CD14-positive monocyte (primary cell): ENCODE measurements around the gene GSTM3. TPM values are rescaled to one million over a fixed set of nuclear protein-coding genes. Genes with fewer than 3 reads are reported as not detected.

Experiments
- DNase-seq, 3 donors: peaks; one replicate each; pipeline ENCODE4 v3.0.0-alpha.2; 2011 to 2022
- H2AFZ ChIP-seq: 2 replicates; pipeline ENCODE4 v1.6.0; 2012; ENCODE audit warnings: mild to moderate bottlenecking, low read depth, low read length, inconsistent platforms; ENCODE audit not compliant: insufficient read depth, poor library complexity, severe bottlenecking
- H3K27ac ChIP-seq, 2 donors: 1 replicate in 1 of 2; 2 replicates in 1 of 2; pipeline ENCODE4 v1.5.1; 2012 to 2013; ENCODE audit warnings: low read length in 2 of 2, control low read depth in 1 of 2, inconsistent platforms in 1 of 2, low read depth in 1 of 2, mild to moderate bottlenecking in 1 of 2
- H3K27me3 ChIP-seq, 2 donors: one replicate each; pipeline versions ENCODE4 v1.6.0 to v1.6.1; 2011 to 2013; ENCODE audit warnings: low read length in 2 of 2; ENCODE audit not compliant: control insufficient read depth in 2 of 2, insufficient read depth in 2 of 2
- H3K36me3 ChIP-seq, 2 donors: replicated peaks in 1 of 2; 1 replicate in 1 of 2; 2 replicates in 1 of 2; pipeline versions ENCODE4 v1.5.1 to v1.6.1; 2012 to 2013; ENCODE audit warnings: low read length in 2 of 2, control low read depth in 1 of 2, inconsistent platforms in 1 of 2, mild to moderate bottlenecking in 1 of 2; ENCODE audit not compliant: insufficient read depth in 2 of 2, control insufficient read depth in 1 of 2
- H3K4me1 ChIP-seq, 2 donors: 1 replicate in 1 of 2; 2 replicates in 1 of 2; pipeline versions ENCODE4 v1.5.1 to v1.6.1; 2012 to 2013; ENCODE audit warnings: low read length in 2 of 2, control low read depth in 1 of 2, inconsistent platforms in 1 of 2, mild to moderate bottlenecking in 1 of 2, moderate library complexity in 1 of 2; ENCODE audit not compliant: insufficient read depth in 2 of 2, control insufficient read depth in 1 of 2
- H3K4me2 ChIP-seq: replicated peaks from 2 replicates; pipeline ENCODE3; 2012; ENCODE audit warnings: low read length, moderate library complexity, mild to moderate bottlenecking; ENCODE audit not compliant: poor library complexity, severe bottlenecking; ENCODE audit errors: extremely low read depth
- H3K4me3 ChIP-seq, 3 experiments: fragments of 200-600 bp in 1 of 3; sonication (generic) in 1 of 3; replicated peaks in 1 of 3; 1 replicate in 2 of 3; 2 replicates in 1 of 3; pipeline ENCODE4 v1.5.1; 2011 to 2013; ENCODE audit warnings: low read length in 3 of 3, mild to moderate bottlenecking in 3 of 3, control low read depth in 2 of 3, low read depth in 2 of 3, inconsistent platforms in 1 of 3, moderate library complexity in 1 of 3
- H3K79me2 ChIP-seq: 2 replicates; pipeline ENCODE4 v1.6.0; 2012; ENCODE audit warnings: mild to moderate bottlenecking, control low read depth, inconsistent platforms, low read length, moderate library complexity; ENCODE audit not compliant: insufficient read depth
- H3K9ac ChIP-seq: 2 replicates; pipeline ENCODE4 v1.6.0; 2017; ENCODE audit warnings: low read length, mild to moderate bottlenecking; ENCODE audit not compliant: insufficient read depth, poor library complexity, severe bottlenecking
- H3K9me3 ChIP-seq, 2 donors: replicated peaks in 1 of 2; 1 replicate in 1 of 2; 2 replicates in 1 of 2; pipeline versions ENCODE4 v1.5.1 to v1.6.1; 2012 to 2013; ENCODE audit warnings: low read length in 2 of 2, control low read depth in 1 of 2; ENCODE audit not compliant: control insufficient read depth in 1 of 2, insufficient read depth in 1 of 2
- H4K20me1 ChIP-seq: 2 replicates; pipeline ENCODE4 v1.6.0; 2012; ENCODE audit warnings: mild to moderate bottlenecking, low read length, control low read depth, moderate library complexity; ENCODE audit not compliant: insufficient read depth
- H3K27ac Mint-ChIP-seq, 7 donors: one replicate each; pipeline ENCODE4 v1.8.0; 2020; ENCODE audit warnings: mild to moderate bottlenecking in 7 of 7, mixed read lengths in 7 of 7, moderate library complexity in 6 of 7, inconsistent platforms in 2 of 7
- H3K27me3 Mint-ChIP-seq, 3 donors: one replicate each; pipeline ENCODE4 v1.8.0; 2021 to 2022; ENCODE audit warnings: low read depth in 3 of 3, mild to moderate bottlenecking in 3 of 3, mixed read lengths in 3 of 3, moderate library complexity in 3 of 3, inconsistent platforms in 1 of 3
- H3K36me3 Mint-ChIP-seq, 2 donors: one replicate each; pipeline ENCODE4 v1.8.0; 2020; ENCODE audit warnings: mixed read lengths in 2 of 2, inconsistent platforms in 1 of 2, mild to moderate bottlenecking in 1 of 2
- H3K4me1 Mint-ChIP-seq: one replicate; pipeline ENCODE4 v1.8.0; 2020; ENCODE audit warnings: mild to moderate bottlenecking, mixed read lengths
- H3K4me3 Mint-ChIP-seq, 2 donors: one replicate each; pipeline ENCODE4 v1.8.0; 2020; ENCODE audit warnings: mild to moderate bottlenecking in 2 of 2, mixed read lengths in 2 of 2, moderate library complexity in 1 of 2
- H3K9me3 Mint-ChIP-seq, 7 donors: one replicate each; pipeline ENCODE4 v1.8.0; 2020 to 2022; ENCODE audit warnings: mixed read lengths in 7 of 7, mild to moderate bottlenecking in 6 of 7, moderate library complexity in 6 of 7, inconsistent platforms in 2 of 7
- WGBS: methylation state at CpG from one replicate; pipeline ENCODE4 v1.1.5; 2013; ENCODE audit warnings: missing lambda C conversion rate; ENCODE audit not compliant: insufficient coverage; 5-methylcytosine and 5-hydroxymethylcytosine counted together
- intact Hi-C, 2 donors: fragments of 100-400 bp; cut with micrococcal nuclease; formaldehyde crosslinking; loops; one replicate each; pipeline versions ENCODE4 v1.15.0 to v1.15.1; 2023
- polyA plus RNA-seq, 3 donors: library from polyadenylated mRNA; depleted of rRNA in 1 of 3; unstranded in 2 of 3; stranded (reverse) in 1 of 3; fragments of 300-500 nt in 2 of 3; fragments of >200 nt in 1 of 3; fragmentation: Illumina TruSeq in 2 of 3; gene quantifications; 1 replicate in 2 of 3; 2 replicates in 1 of 3; pipeline ENCODE4 v1.2.3, GENCODE V29; 2012 to 2021
- TF ChIP-seq, protein P1 (sequence below): fragments of 200-600 bp; IDR thresholded peaks from one replicate; pipeline ENCODE4 v1.8.0; 2022; ENCODE audit warnings: antibody characterized with exemption, mild to moderate bottlenecking

GSTM3 gene
- polyA plus RNA-seq, 3 donors = 0.69 to 3.2 (median 2.8) TPM

DNA sequence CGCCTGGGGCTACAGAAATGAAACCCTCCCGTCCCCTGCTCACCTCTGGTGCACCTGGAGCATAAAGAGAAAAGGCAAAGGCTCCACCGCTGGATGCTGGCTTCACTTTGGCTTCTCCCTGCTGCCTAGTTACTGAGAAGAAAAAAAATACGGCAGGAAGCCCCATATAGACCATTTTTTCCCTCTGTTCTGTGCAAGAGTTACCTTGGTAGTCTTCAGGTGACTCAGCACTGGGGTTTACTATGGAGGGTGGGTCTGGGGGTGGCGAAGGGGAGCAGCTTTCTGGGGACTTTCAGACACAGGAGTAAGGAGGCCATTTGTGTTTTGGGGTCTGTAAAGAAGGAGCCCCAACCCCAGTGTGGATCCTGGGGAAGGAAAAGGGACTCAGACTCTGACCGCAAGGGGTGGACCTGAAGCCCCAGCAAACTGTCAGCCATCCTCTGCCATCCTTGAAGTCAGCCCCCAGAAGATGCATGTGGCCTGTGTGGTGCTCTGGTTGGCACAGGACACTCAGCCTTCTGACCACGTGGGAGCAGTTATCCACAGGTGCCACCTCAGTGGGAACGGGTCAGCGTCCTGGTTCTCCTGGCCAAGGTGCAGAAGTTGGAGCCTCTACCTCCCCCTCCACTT, 48.8 kb upstream of the GSTM3 start:
- Histone ChIP-seq H3K27me3 (no peaks in the 10 kb centered on the region), H3K4me1 (peaks cover 49 to 61% of the 10 kb centered on the region in 2 donors), H3K79me2 (no peaks in the 10 kb centered on the region), H3K9ac (no peak overlapping the region), H4K20me1 (no peaks in the 10 kb centered on the region), H3K36me3 (no peaks in the 10 kb centered on the region), H3K4me2 (no peak overlapping the region), H3K27ac (no peak overlapping the region), H2AFZ (no peak overlapping the region), H3K4me3 (no peak overlapping the region), H3K9me3 (no peaks in the 10 kb centered on the region)
- Mint-ChIP-seq H3K4me3 (no peak overlapping the region), H3K36me3 (peaks cover 0 to 2% of the 10 kb centered on the region in 2 donors), H3K27me3 (peaks cover 4 to 20% (median 14%) of the 10 kb centered on the region in 3 donors), H3K27ac (peak overlapping the region in 4 of 7 donors; percentile 13 to 75 (median 72)), H3K9me3 (no peaks in the 10 kb centered on the region), H3K4me1 (peaks cover 59% of the 10 kb centered on the region)
- WGBS = 80% methylated on average over 4 of the region's 9 CpGs
- DNase-seq = no peak
- intact Hi-C loops = loop anchor here in 1 of 2 donors (5.0 kb wide), 1 partner anchor 38 kb away; no protein-coding TSS in a partner anchor
- TF ChIP-seq, protein P1, sequence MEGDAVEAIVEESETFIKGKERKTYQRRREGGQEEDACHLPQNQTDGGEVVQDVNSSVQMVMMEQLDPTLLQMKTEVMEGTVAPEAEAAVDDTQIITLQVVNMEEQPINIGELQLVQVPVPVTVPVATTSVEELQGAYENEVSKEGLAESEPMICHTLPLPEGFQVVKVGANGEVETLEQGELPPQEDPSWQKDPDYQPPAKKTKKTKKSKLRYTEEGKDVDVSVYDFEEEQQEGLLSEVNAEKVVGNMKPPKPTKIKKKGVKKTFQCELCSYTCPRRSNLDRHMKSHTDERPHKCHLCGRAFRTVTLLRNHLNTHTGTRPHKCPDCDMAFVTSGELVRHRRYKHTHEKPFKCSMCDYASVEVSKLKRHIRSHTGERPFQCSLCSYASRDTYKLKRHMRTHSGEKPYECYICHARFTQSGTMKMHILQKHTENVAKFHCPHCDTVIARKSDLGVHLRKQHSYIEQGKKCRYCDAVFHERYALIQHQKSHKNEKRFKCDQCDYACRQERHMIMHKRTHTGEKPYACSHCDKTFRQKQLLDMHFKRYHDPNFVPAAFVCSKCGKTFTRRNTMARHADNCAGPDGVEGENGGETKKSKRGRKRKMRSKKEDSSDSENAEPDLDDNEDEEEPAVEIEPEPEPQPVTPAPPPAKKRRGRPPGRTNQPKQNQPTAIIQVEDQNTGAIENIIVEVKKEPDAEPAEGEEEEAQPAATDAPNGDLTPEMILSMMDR = no peak

DNA sequence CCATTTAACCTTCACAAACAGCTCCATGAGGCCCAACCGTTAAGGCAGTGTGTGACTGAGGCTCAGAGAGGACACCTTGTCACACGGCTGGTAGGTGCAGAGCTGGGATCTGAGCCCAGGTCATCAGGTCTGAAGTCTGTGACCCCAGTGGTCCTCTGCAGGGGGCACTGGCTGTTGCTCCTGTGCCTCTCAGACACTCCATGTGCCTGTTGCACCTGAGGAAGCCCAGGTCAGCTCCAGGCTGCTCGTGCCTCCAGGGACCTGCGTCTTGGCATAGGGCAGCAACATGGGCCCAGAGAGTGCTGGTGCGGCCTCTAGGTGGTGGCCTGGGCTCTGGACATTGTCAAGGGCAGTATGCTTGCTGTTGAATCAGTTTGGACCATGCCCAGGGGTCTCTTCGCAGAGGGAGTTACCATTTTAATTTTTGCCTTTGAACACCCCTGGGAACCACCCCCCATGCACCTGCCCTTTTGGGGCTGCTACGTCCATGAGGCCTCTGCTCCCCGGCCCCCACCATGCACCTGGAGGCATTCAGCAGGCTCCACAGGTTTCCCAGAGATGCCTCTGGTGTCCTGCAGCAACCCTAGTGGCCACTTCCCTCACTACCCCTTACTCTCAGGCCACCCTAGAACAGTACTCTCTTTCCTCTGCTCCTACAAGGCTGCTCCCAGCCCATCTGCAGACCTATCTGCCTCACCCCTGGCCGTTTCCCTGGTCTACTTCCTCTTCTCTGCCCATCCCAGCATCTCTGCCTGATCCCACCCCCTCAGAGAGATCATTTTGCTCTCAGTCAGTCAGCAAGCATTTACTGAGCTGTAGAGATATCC, 48.1 kb upstream of the GSTM3 start:
- intact Hi-C loops = no loop called here
- H2AFZ ChIP-seq = no peak overlapping the region
- no peaks in the 10 kb centered on the region for H3K79me2 ChIP-seq
- H3K9ac ChIP-seq = no peak overlapping the region
- no peaks in the 10 kb centered on the region for H3K36me3 ChIP-seq
- no peak overlapping the region for H3K4me3 Mint-ChIP-seq
- H4K20me1 ChIP-seq = no peaks in the 10 kb centered on the region
- peaks cover 49 to 58% of the 10 kb centered on the region in 2 donors for H3K4me1 ChIP-seq
- peak overlapping the region in 2 of 7 donors; percentile 43 to 75 for H3K27ac Mint-ChIP-seq
- H3K4me3 ChIP-seq = no peak overlapping the region
- H3K9me3 ChIP-seq = no peaks in the 10 kb centered on the region
- DNase-seq = peak; percentile 26 to 39 (median 31)
- TF ChIP-seq, protein P1 = peak; percentile 71
- peaks cover 59% of the 10 kb centered on the region for H3K4me1 Mint-ChIP-seq
- no peaks in the 10 kb centered on the region for H3K27me3 ChIP-seq
- H3K27ac ChIP-seq = no peak overlapping the region
- H3K4me2 ChIP-seq = no peak overlapping the region
- WGBS = 79% methylated on average over 9 of the region's 9 CpGs
- peaks cover 4 to 23% (median 14%) of the 10 kb centered on the region in 3 donors for H3K27me3 Mint-ChIP-seq
- H3K36me3 Mint-ChIP-seq = peaks cover 0 to 2% of the 10 kb centered on the region in 2 donors
- no peaks in the 10 kb centered on the region for H3K9me3 Mint-ChIP-seq
